22Rv1 (cell line): Measurements from ENCODE around the gene THAP3.

ENCODE experiments used
- ZFX ChIP-seq: fragments of 450-650 bp; IDR thresholded peaks from 2 replicates; pipeline ENCODE4 v1.6.1; 2017; ENCODE audit warnings: antibody characterized with exemption, borderline replicate concordance
- TF ChIP-seq, protein P1 (sequence below): fragments of 450-650 bp; IDR thresholded peaks from 2 replicates; pipeline ENCODE4 v1.5.1; 2017; ENCODE audit warnings: mild to moderate bottlenecking

DNA sequence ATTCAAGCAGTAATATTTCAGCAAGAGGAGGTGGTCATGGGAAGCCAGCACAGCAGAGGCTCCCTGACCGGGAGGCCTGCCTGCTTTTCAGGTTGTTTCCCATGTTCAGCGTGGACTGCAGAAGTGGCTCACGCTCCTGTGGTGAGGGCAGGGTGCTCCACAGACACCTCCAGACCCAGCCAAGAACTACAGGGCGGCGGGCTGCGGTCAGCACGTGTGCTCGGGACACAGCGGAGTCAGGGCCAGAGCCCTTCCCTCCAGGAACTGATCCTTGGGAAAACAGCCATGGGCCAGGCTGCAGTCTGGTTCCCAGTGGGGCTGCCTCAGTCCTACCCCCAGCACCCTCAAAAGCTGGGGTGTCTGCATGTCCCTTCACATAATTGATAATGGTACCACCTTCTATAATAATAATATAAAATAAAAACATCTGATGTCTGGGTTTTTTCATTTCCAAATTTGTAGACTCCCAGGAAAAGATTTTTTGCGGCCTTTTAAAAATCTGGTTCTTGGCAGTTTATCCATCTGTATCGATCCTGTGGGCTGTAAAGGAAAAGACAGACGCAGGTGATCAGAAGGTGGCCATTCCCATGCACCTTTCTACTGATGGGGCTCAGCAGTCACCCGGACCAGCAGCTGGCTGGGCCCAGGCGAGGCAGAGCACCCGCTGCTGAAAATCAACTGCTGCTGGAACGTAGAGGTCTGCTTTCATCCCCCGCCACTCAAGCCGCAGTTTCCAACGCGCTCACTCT is 10.7 kb downstream of the THAP3 start:
- TF ChIP-seq, protein P1, sequence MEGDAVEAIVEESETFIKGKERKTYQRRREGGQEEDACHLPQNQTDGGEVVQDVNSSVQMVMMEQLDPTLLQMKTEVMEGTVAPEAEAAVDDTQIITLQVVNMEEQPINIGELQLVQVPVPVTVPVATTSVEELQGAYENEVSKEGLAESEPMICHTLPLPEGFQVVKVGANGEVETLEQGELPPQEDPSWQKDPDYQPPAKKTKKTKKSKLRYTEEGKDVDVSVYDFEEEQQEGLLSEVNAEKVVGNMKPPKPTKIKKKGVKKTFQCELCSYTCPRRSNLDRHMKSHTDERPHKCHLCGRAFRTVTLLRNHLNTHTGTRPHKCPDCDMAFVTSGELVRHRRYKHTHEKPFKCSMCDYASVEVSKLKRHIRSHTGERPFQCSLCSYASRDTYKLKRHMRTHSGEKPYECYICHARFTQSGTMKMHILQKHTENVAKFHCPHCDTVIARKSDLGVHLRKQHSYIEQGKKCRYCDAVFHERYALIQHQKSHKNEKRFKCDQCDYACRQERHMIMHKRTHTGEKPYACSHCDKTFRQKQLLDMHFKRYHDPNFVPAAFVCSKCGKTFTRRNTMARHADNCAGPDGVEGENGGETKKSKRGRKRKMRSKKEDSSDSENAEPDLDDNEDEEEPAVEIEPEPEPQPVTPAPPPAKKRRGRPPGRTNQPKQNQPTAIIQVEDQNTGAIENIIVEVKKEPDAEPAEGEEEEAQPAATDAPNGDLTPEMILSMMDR = no peak
- no peak for TF ChIP-seq ZFX
